AG09319 (cell line): ENCODE results near the gene TAF4.

Source experiments
- DNase-seq: peaks from one replicate; pipeline ENCODE4 v3.0.0-alpha.2; 2010; ENCODE audit warnings: low read depth; ENCODE audit errors: extremely low read depth
- CTCF ChIP-seq: IDR thresholded peaks from 2 replicates; pipeline ENCODE4 v1.5.1; 2011; ENCODE audit warnings: low read depth, mild to moderate bottlenecking, inconsistent platforms, low read length, moderate library complexity

TAF4 gene

GRCh38 chr20:62055106-62055861, 10.4 kb downstream of the TAF4 start:
- DNase-seq, result no peak
- TF ChIP-seq CTCF, result no peak

- no peak for DNase-seq
- TF ChIP-seq CTCF, result no peak
Observed at GRCh38 chr20:62054451-62054953, 11.2 kb downstream of the TAF4 start.

- TF ChIP-seq CTCF, result no peak
- DNase-seq, result no peak
Observed at GRCh38 chr20:62053465-62054196, 12.1 kb downstream of the TAF4 start.

GRCh38 chr20:62052842-62053464, 12.7 kb downstream of the TAF4 start:
- no peak for TF ChIP-seq CTCF
- no peak for DNase-seq

GRCh38 chr20:62052336-62052841, 13.3 kb downstream of the TAF4 start:
- no peak for TF ChIP-seq CTCF
- DNase-seq, result no peak

- TF ChIP-seq CTCF, result no peak
Observed at GRCh38 chr20:62051546-62052255, 14.0 kb downstream of the TAF4 start.

More at GRCh38 chr20:62051546-62052255, 14.0 kb downstream of the TAF4 start:
- DNase-seq, result no peak
